SK-N-SH (cell line): ENCODE data around the gene KRT74. TPM values are rescaled to one million over a fixed set of nuclear protein-coding genes. Genes with fewer than 3 reads are reported as not detected.

Source experiments
- CTCF ChIA-PET: fragments of 300-600, 350-600 bp; formaldehyde crosslinking; extraction: SDS; loops from one replicate; lab custom pipeline; 2021; lab: Yijun Ruan, JAX
- POLR2A ChIA-PET: fragments of 350-600 bp; sonication (Branson Sonifier 250); formaldehyde crosslinking; extraction: SDS; loops from one replicate; lab custom pipeline; 2020; ENCODE audit warnings: antibody characterized with exemption, inconsistent platforms; lab: Yijun Ruan, JAX
- DNase-seq: peaks from one replicate; pipeline ENCODE4 v3.0.0; 2012
- H2AFZ ChIP-seq: fragments of 200-600 bp; sonication (generic); 2 replicates; pipeline ENCODE4 v1.8.1; 2016; ENCODE audit warnings: antibody characterized with exemption, mild to moderate bottlenecking, low read depth
- H3F3A ChIP-seq: fragments of 200-600 bp; sonication (generic); replicated peaks from 2 replicates; pipeline ENCODE3; 2016; ENCODE audit warnings: antibody characterized with exemption, mild to moderate bottlenecking; ENCODE audit not compliant: insufficient read depth
- H3K27ac ChIP-seq, 2 experiments: fragments of 200-500 bp in 1 of 2; fragments of 200-600 bp in 1 of 2; sonication (Bioruptor generic) in 1 of 2; sonication (generic), shearing (Covaris generic) in 1 of 2; 2 replicates each; pipeline versions ENCODE4 v1.5.1 to v1.6.1; 2014 to 2016; ENCODE audit warnings: low read depth in 2 of 2, inconsistent platforms in 1 of 2, low read length in 1 of 2, mild to moderate bottlenecking in 1 of 2, mixed read lengths in 1 of 2
- H3K27me3 ChIP-seq: fragments of 200-600 bp; sonication (generic), shearing (Covaris generic); 2 replicates; pipeline ENCODE4 v1.6.1; 2016; ENCODE audit warnings: mixed run types; ENCODE audit not compliant: insufficient read depth
- H3K36me3 ChIP-seq, 2 experiments: fragments of 200-500 bp in 1 of 2; fragments of 200-600 bp in 1 of 2; sonication (Bioruptor generic) in 1 of 2; sonication (generic) in 1 of 2; replicated peaks in 1 of 2; 2 replicates each; pipeline versions ENCODE3 to v1.5.1; 2014 to 2016; ENCODE audit warnings: low read length in 1 of 2, mild to moderate bottlenecking in 1 of 2; ENCODE audit not compliant: insufficient read depth in 2 of 2, control insufficient read depth in 1 of 2
- H3K4me1 ChIP-seq, 2 experiments: fragments of 200-500 bp in 1 of 2; fragments of 200-600 bp in 1 of 2; sonication (Bioruptor generic) in 1 of 2; sonication (generic), shearing (Covaris generic) in 1 of 2; 2 replicates each; pipeline versions ENCODE4 v1.5.1 to v1.6.1; 2014 to 2016; ENCODE audit warnings: low read depth in 1 of 2, low read length in 1 of 2, mixed run types in 1 of 2; ENCODE audit not compliant: insufficient read depth in 2 of 2, control insufficient read depth in 1 of 2
- H3K4me2 ChIP-seq: fragments of 200-600 bp; sonication (generic), shearing (Covaris generic); 2 replicates; pipeline ENCODE4 v1.6.1; 2017; ENCODE audit warnings: mixed run types
- H3K4me3 ChIP-seq, 2 experiments: fragments of 200-500 bp in 1 of 2; fragments of 200-600 bp in 1 of 2; sonication (Bioruptor generic) in 1 of 2; sonication (generic), shearing (Covaris generic) in 1 of 2; 2 replicates each; pipeline versions ENCODE4 v1.5.1 to v1.8.1; 2014 to 2016; ENCODE audit warnings: low read depth in 2 of 2, inconsistent platforms in 1 of 2, low read length in 1 of 2, mild to moderate bottlenecking in 1 of 2, mixed read lengths in 1 of 2, moderate library complexity in 1 of 2
- H3K79me2 ChIP-seq: fragments of 200-600 bp; sonication (generic); 2 replicates; pipeline ENCODE4 v1.8.1; 2017; ENCODE audit warnings: mild to moderate bottlenecking; ENCODE audit not compliant: insufficient read depth
- H3K9ac ChIP-seq: fragments of 200-600 bp; sonication (generic); 2 replicates; pipeline ENCODE4 v1.6.1; 2017; ENCODE audit warnings: mixed run types
- H3K9me2 ChIP-seq: fragments of 200-600 bp; sonication (generic); 2 replicates; pipeline ENCODE4 v1.6.1; 2017; ENCODE audit warnings: mixed run types
- H3K9me3 ChIP-seq: fragments of 200-600 bp; sonication (generic); 2 replicates; pipeline ENCODE4 v1.6.1; 2017; ENCODE audit warnings: mixed run types, mild to moderate bottlenecking, moderate library complexity
- H4K20me1 ChIP-seq: fragments of 200-600 bp; sonication (generic); 2 replicates; pipeline ENCODE4 v1.6.1; 2017; ENCODE audit warnings: mild to moderate bottlenecking, mixed run types; ENCODE audit not compliant: insufficient read depth
- FOSL2 ChIP-seq: IDR thresholded peaks from 2 replicates; pipeline ENCODE4 v1.4.0; 2012; ENCODE audit warnings: low read depth, mild to moderate bottlenecking, moderate library complexity, borderline replicate concordance
- FOXJ3 ChIP-seq: sonication (generic); formaldehyde crosslinking; IDR thresholded peaks from 2 replicates; pipeline ENCODE4 v1.5.1; 2020; ENCODE audit warnings: mild to moderate bottlenecking, missing genetic modification reagents
- FOXM1 ChIP-seq: IDR thresholded peaks from 2 replicates; pipeline ENCODE4 v1.4.0; 2012; ENCODE audit warnings: low read depth, mild to moderate bottlenecking
- GATA2 ChIP-seq: sonication (generic); formaldehyde crosslinking; IDR thresholded peaks from 2 replicates; pipeline ENCODE4 v1.5.0; 2020; ENCODE audit warnings: mild to moderate bottlenecking, missing genetic modification reagents
- JUND ChIP-seq: IDR thresholded peaks from 2 replicates; pipeline ENCODE4 v1.4.0; 2012
- MAX ChIP-seq: IDR thresholded peaks from 2 replicates; pipeline ENCODE4 v1.4.0; 2012; ENCODE audit warnings: low read depth
- MEF2A ChIP-seq: IDR thresholded peaks from 2 replicates; pipeline ENCODE4 v1.4.0; 2012; ENCODE audit warnings: low read depth, borderline replicate concordance
- NFIC ChIP-seq: IDR thresholded peaks from 2 replicates; pipeline ENCODE4 v1.4.0; 2012; ENCODE audit warnings: borderline replicate concordance
- NRF1 ChIP-seq: IDR thresholded peaks from 2 replicates; pipeline ENCODE4 v1.6.1; 2012; ENCODE audit warnings: low read depth, mild to moderate bottlenecking, low read length
- RAD21 ChIP-seq: IDR thresholded peaks from 2 replicates; pipeline ENCODE4 v1.6.1; 2012; ENCODE audit warnings: mild to moderate bottlenecking, low read length
- RXRA ChIP-seq: IDR thresholded peaks from 2 replicates; pipeline ENCODE4 v1.4.0; 2012; ENCODE audit warnings: low read depth, mild to moderate bottlenecking, borderline replicate concordance
- SIN3A ChIP-seq: IDR thresholded peaks from 2 replicates; pipeline ENCODE4 v1.6.1; 2012; ENCODE audit warnings: low read depth, mild to moderate bottlenecking, low read length, moderate library complexity, borderline replicate concordance
- SMC3 ChIP-seq: IDR thresholded peaks from 2 replicates; pipeline ENCODE4 v1.6.1; 2012; ENCODE audit warnings: low read depth, low read length, improper control_type of control experiment
- TAF1 ChIP-seq: IDR thresholded peaks from 2 replicates; pipeline ENCODE4 v1.6.1; 2012; ENCODE audit warnings: low read depth, mild to moderate bottlenecking, low read length, moderate library complexity, borderline replicate concordance
- TEAD4 ChIP-seq: IDR thresholded peaks from 2 replicates; pipeline ENCODE4 v1.4.0; 2012; ENCODE audit warnings: mild to moderate bottlenecking, borderline replicate concordance; ENCODE audit not compliant: insufficient read depth
- USF2 ChIP-seq: fragments of 150-350 bp; IDR thresholded peaks from 2 replicates; pipeline ENCODE4 v1.6.1; 2017; ENCODE audit warnings: antibody characterized with exemption, low read length, low read depth, borderline replicate concordance
- YY1 ChIP-seq: IDR thresholded peaks from 2 replicates; pipeline ENCODE4 v1.4.0; 2012; ENCODE audit warnings: low read depth, mild to moderate bottlenecking
- WGBS: methylation state at CpG from one replicate; pipeline ENCODE4 v1.1.6; 2017; ENCODE audit warnings: low lambda C conversion rate; 5-methylcytosine and 5-hydroxymethylcytosine counted together
- polyA plus RNA-seq, 3 experiments: library from polyadenylated mRNA; depleted of rRNA; stranded (reverse); fragments of >200 nt; gene quantifications; 2 replicates each; pipeline ENCODE4 v1.2.3, GENCODE V29; 2012
- TF ChIP-seq, protein P1 (sequence below): fragments of 200-600 bp; sonication (generic); IDR thresholded peaks from 2 replicates; pipeline ENCODE4 v1.6.1; 2017; ENCODE audit warnings: antibody characterized with exemption, mild to moderate bottlenecking, moderate library complexity
- TF ChIP-seq, protein P2 (sequence below): IDR thresholded peaks from 2 replicates; pipeline ENCODE4 v1.4.0; 2012; ENCODE audit warnings: low read depth, borderline replicate concordance

Gene KRT74
- polyA plus RNA-seq, 1 of the 3 experiments (the other 2 are of a cell fraction) = not detected

DNA sequence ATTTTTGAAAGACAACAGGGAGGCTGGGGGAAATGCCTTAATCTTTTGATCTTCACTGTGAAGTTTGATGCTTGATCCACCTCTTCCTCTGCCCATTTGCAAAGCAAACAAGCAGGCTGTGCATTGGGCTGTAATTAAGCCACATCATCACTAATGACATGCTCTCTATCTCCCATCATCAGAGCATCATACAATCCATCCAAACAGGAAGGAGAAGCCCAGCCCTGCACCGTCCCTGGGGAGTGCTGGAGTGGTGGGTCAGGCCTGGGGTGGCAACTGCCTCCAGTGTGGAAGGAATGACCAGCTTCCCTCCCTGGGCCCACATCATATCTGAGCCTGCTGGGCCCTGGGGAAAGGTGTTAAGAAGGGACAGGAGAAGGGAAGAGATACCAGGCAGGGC lies 6.9 kb upstream of the KRT74 start:
- Histone ChIP-seq H4K20me1 (no peaks in the 10 kb centered on the region), H3K9ac (no peak overlapping the region), H3K4me1 (no peaks in the 10 kb centered on the region), H3K9me3 (no peaks in the 10 kb centered on the region), H3F3A (no peaks in the 10 kb centered on the region), H3K9me2 (no peaks in the 10 kb centered on the region), H3K27me3 (peaks cover 50% of the 10 kb centered on the region), H3K79me2 (no peaks in the 10 kb centered on the region), H3K4me3 (no peak overlapping the region), H3K4me2 (no peak overlapping the region), H3K36me3 (no peaks in the 10 kb centered on the region), H2AFZ (no peak overlapping the region), H3K27ac (no peak overlapping the region)
- TF ChIP-seq FOSL2 = no peak
- TF ChIP-seq YY1 = no peak
- no peak for TF ChIP-seq SMC3
- TF ChIP-seq RXRA = no peak
- no peak for TF ChIP-seq MAX
- TF ChIP-seq FOXJ3 (CRISPR knock-in tag) = no peak
- no peak for TF ChIP-seq NFIC
- no peak for TF ChIP-seq TAF1
- TF ChIP-seq, protein P1, sequence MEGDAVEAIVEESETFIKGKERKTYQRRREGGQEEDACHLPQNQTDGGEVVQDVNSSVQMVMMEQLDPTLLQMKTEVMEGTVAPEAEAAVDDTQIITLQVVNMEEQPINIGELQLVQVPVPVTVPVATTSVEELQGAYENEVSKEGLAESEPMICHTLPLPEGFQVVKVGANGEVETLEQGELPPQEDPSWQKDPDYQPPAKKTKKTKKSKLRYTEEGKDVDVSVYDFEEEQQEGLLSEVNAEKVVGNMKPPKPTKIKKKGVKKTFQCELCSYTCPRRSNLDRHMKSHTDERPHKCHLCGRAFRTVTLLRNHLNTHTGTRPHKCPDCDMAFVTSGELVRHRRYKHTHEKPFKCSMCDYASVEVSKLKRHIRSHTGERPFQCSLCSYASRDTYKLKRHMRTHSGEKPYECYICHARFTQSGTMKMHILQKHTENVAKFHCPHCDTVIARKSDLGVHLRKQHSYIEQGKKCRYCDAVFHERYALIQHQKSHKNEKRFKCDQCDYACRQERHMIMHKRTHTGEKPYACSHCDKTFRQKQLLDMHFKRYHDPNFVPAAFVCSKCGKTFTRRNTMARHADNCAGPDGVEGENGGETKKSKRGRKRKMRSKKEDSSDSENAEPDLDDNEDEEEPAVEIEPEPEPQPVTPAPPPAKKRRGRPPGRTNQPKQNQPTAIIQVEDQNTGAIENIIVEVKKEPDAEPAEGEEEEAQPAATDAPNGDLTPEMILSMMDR = no peak
- TF ChIP-seq MEF2A = no peak
- no peak for TF ChIP-seq GATA2 (CRISPR knock-in tag)
- no peak for TF ChIP-seq FOXM1
- ChIA-PET POLR2A (no interaction called here), CTCF (interaction anchor here (0.7 to 7.6 kb wide), 4 partner anchors 289 to 304 kb away, joined by 3 to 76 read pairs (median 16); no protein-coding TSS in a partner anchor)
- no peak for DNase-seq
- 14% methylated on average over 1 of the region's 1 CpG for WGBS

DNA sequence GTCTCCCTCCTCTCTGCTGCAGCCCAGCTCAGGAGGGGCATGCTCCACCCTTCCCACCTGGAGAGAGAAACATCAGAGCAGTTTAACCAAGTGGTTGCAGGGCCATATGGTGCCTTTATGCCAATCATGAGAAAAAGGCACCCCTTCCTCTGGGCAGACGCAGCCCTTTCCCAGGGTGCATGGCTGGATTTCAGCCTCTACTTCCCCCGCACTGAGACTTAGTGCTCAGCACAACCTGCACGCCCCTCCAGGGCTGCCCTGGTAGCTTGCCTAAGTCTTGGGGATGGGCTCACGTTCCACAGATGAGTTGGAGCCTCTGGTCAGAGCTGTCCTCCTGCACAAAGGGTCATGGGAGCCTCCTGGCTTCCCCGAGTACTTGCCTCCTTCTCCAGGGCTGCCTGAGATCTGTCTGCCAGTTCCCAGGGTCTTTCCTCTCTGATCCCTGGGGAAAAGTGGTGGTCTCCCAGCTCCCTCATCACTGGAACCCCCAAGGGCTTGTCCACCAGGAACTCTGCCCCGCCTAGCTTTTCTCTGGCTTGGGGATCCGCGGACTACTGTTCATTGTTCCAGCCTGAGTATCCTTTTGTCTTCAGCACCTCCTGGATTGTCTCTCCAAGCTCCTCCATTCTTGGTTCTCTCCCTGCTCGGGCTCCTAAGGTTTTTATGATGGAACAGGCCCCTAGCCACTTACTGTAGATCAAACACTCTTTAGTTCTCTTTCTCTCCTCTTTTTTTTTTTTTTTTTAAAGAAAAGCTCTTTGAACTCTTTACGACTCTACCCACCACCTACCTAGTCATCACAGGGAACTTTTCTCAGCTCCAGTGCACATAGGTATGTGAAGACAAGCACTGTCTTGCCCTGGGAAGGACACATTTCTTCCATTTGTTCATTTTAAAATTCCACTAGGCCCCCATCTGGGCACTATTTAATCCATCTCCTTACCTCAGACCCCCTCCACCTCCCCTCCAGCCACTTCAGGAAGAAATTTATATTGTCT lies 6.1 kb upstream of the KRT74 start:
- ChIA-PET POLR2A (interaction anchor here (0.6 to 0.7 kb wide), 2 partner anchors 20 to 291 kb away, joined by 3 read pairs; no protein-coding TSS in a partner anchor), CTCF (interaction anchor here (0.8 to 7.6 kb wide), 4 partner anchors 286 to 305 kb away, joined by 3 to 76 read pairs (median 10); no protein-coding TSS in a partner anchor)
- Histone ChIP-seq H3K79me2 (no peaks in the 10 kb centered on the region), H3K36me3 (no peaks in the 10 kb centered on the region), H3F3A (no peaks in the 10 kb centered on the region), H3K4me2 (no peak overlapping the region), H3K27ac (no peak overlapping the region), H3K4me3 (no peak overlapping the region), H3K9me3 (no peaks in the 10 kb centered on the region), H2AFZ (no peak overlapping the region), H4K20me1 (no peaks in the 10 kb centered on the region), H3K4me1 (no peaks in the 10 kb centered on the region), H3K9ac (no peak overlapping the region), H3K9me2 (no peaks in the 10 kb centered on the region), H3K27me3 (peaks cover 52% of the 10 kb centered on the region)
- no peak for DNase-seq
- whole genome bisulfite sequencing = 30% methylated on average over 8 of the region's 10 CpGs
- TF ChIP-seq SIN3A (no peak), NRF1 (no peak), TEAD4 (no peak), RAD21 (no peak), FOXJ3 (CRISPR knock-in tag) (no peak), USF2 (no peak), JUND (no peak)
- TF ChIP-seq, protein P2, sequence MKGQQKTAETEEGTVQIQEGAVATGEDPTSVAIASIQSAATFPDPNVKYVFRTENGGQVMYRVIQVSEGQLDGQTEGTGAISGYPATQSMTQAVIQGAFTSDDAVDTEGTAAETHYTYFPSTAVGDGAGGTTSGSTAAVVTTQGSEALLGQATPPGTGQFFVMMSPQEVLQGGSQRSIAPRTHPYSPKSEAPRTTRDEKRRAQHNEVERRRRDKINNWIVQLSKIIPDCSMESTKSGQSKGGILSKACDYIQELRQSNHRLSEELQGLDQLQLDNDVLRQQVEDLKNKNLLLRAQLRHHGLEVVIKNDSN = no peak
- TF ChIP-seq, protein P1 = no peak
